Esophagus muscularis mucosa (tissue), 3 donors: ENCODE measurements around the gene ABI1.

Experiments used
- POLR2AphosphoS5 ChIP-seq, 2 donors: sonication (generic); formaldehyde crosslinking; IDR thresholded peaks; one replicate each; pipeline ENCODE4 v1.6.1; 2017; ENCODE audit warnings: antibody characterized with exemption in 2 of 2
- TF ChIP-seq, protein P1 (sequence below), 3 experiments: fragments of 200-600 bp in 2 of 3; fragments of 450-650 bp in 1 of 3; sonication (generic) in 2 of 3; IDR thresholded peaks; one replicate each; pipeline ENCODE4 v1.5.1; 2017 to 2019; ENCODE audit warnings: antibody characterized with exemption in 3 of 3, mild to moderate bottlenecking in 2 of 3, moderate library complexity in 1 of 3

DNA sequence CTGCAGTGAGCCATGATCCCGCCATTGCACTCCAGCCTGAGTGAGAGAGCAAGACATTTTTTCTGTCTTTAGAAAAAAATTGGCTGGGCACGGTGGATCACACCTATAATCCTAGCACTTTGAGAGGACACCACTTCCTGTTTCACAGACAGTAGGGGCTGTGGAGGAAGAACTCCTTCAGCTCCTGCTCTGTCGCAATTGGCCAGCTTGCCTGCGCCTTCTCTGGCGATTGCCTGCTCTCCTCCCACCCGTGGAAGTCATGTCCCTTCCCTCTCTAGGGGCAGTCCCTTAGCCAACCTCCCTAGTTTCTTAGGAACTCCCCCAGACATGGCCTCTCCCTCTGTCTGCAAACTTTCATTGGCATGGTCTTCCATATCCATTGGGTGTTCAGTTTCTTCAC lies 154.6 kb downstream of the ABI1 start:
- TF ChIP-seq, protein P1, sequence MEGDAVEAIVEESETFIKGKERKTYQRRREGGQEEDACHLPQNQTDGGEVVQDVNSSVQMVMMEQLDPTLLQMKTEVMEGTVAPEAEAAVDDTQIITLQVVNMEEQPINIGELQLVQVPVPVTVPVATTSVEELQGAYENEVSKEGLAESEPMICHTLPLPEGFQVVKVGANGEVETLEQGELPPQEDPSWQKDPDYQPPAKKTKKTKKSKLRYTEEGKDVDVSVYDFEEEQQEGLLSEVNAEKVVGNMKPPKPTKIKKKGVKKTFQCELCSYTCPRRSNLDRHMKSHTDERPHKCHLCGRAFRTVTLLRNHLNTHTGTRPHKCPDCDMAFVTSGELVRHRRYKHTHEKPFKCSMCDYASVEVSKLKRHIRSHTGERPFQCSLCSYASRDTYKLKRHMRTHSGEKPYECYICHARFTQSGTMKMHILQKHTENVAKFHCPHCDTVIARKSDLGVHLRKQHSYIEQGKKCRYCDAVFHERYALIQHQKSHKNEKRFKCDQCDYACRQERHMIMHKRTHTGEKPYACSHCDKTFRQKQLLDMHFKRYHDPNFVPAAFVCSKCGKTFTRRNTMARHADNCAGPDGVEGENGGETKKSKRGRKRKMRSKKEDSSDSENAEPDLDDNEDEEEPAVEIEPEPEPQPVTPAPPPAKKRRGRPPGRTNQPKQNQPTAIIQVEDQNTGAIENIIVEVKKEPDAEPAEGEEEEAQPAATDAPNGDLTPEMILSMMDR (IDR thresholded peaks at IDR 0.05): no peak
- TF ChIP-seq POLR2AphosphoS5 (IDR thresholded peaks at IDR 0.05): no peak
